22Rv1 (cell line): Measurements from ENCODE around the gene NOXA1.

Experiments
- ZFX ChIP-seq: fragments of 450-650 bp; IDR thresholded peaks from 2 replicates; pipeline ENCODE4 v1.6.1; 2017; ENCODE audit warnings: antibody characterized with exemption, borderline replicate concordance
- TF ChIP-seq, protein P1 (sequence below): fragments of 450-650 bp; IDR thresholded peaks from 2 replicates; pipeline ENCODE4 v1.5.1; 2017; ENCODE audit warnings: mild to moderate bottlenecking

DNA sequence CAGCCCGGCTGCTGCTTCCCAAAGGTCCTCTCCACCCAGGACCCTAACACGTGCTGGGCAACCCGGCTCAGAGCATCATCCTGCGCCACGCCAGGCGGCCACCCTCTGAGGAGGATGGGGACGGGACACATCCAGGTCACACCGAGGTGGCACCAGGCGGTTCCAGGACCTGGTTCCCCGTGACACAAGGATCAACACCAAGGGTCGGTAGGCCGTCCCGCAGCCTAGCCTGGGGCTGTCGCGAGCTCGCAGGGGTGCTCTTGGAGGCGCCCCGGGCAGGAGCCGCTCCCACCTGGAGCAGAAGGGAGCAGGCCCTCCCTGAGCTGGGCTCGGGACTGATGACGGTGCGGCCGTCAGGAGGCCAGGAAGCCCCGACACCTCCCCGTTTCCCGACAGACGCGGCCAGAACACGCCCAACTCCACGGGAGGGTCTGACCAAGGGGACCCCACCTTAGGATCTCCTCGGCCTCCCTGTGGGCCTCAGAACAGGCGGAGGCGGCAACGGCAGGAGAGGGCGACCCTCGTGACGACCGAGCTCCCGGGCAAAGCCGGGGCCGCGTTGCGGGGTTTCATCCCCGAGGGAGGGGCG is 6.5 kb upstream of the NOXA1 start:
- TF ChIP-seq, protein P1, sequence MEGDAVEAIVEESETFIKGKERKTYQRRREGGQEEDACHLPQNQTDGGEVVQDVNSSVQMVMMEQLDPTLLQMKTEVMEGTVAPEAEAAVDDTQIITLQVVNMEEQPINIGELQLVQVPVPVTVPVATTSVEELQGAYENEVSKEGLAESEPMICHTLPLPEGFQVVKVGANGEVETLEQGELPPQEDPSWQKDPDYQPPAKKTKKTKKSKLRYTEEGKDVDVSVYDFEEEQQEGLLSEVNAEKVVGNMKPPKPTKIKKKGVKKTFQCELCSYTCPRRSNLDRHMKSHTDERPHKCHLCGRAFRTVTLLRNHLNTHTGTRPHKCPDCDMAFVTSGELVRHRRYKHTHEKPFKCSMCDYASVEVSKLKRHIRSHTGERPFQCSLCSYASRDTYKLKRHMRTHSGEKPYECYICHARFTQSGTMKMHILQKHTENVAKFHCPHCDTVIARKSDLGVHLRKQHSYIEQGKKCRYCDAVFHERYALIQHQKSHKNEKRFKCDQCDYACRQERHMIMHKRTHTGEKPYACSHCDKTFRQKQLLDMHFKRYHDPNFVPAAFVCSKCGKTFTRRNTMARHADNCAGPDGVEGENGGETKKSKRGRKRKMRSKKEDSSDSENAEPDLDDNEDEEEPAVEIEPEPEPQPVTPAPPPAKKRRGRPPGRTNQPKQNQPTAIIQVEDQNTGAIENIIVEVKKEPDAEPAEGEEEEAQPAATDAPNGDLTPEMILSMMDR = no peak
- TF ChIP-seq ZFX = no peak
